Measurements from ENCODE around the gene SCFD1.

The SCFD1 gene

GRCh38 chr14:30725763-30726162, 103.6 kb downstream of the SCFD1 start:
- H3K9ac ChIP-seq (ENCODE audit: low read depth, low read length) = no peak overlapping the region
- no peaks in the 10 kb centered on the region for H3K9me3 ChIP-seq (ENCODE audit: control insufficient read depth, insufficient read depth, low read length)
- H3K4me1 ChIP-seq (ENCODE audit: insufficient read depth, low read length) = no peaks in the 10 kb centered on the region
- no peaks in the 10 kb centered on the region; the same call in 1 of the 2 replicates for H3K36me3 ChIP-seq (ENCODE audit: insufficient read depth, low read length)

- no peaks in the 10 kb centered on the region for H3K9me3 ChIP-seq (ENCODE audit: control insufficient read depth, insufficient read depth, low read length)
- no peaks in the 10 kb centered on the region; the same call in none of the 2 replicates for H3K36me3 ChIP-seq (ENCODE audit: insufficient read depth, low read length)
- H3K9ac ChIP-seq (ENCODE audit: low read depth, low read length) = no peak overlapping the region
- H3K4me1 ChIP-seq (ENCODE audit: insufficient read depth, low read length) = no peaks in the 10 kb centered on the region
Measured at GRCh38 chr14:30728471-30728870, 106.4 kb downstream of the SCFD1 start.

- Histone ChIP-seq H3K36me3 (ENCODE audit: insufficient read depth, low read length) (peaks cover 7% of the 10 kb centered on the region), H3K4me1 (ENCODE audit: insufficient read depth, low read length) (no peaks in the 10 kb centered on the region), H3K9me3 (ENCODE audit: control insufficient read depth, insufficient read depth, low read length) (no peaks in the 10 kb centered on the region), H3K9ac (ENCODE audit: low read depth, low read length) (no peak overlapping the region)
Measured at GRCh38 chr14:30737916-30738315, 115.8 kb downstream of the SCFD1 start.

- no peaks in the 10 kb centered on the region for H3K9me3 ChIP-seq (ENCODE audit: control insufficient read depth, insufficient read depth, low read length)
- peaks cover 7% of the 10 kb centered on the region; the same call in 1 of the 2 replicates for H3K36me3 ChIP-seq (ENCODE audit: insufficient read depth, low read length)
- H3K9ac ChIP-seq (ENCODE audit: low read depth, low read length) = no peak overlapping the region
- no peaks in the 10 kb centered on the region for H3K4me1 ChIP-seq (ENCODE audit: insufficient read depth, low read length)
Measured at GRCh38 chr14:30738978-30739377, 116.9 kb downstream of the SCFD1 start.

- no peaks in the 10 kb centered on the region for H3K9me3 ChIP-seq (ENCODE audit: control insufficient read depth, insufficient read depth, low read length)
- H3K9ac ChIP-seq (ENCODE audit: low read depth, low read length) = no peak overlapping the region
- no peaks in the 10 kb centered on the region for H3K4me1 ChIP-seq (ENCODE audit: insufficient read depth, low read length)
- H3K36me3 ChIP-seq (ENCODE audit: insufficient read depth, low read length) = no peaks in the 10 kb centered on the region
Measured at GRCh38 chr14:30748343-30748742, 126.2 kb downstream of the SCFD1 start.

- no peaks in the 10 kb centered on the region for H3K36me3 ChIP-seq (ENCODE audit: insufficient read depth, low read length)
- no peaks in the 10 kb centered on the region for H3K9me3 ChIP-seq (ENCODE audit: control insufficient read depth, insufficient read depth, low read length)
- no peaks in the 10 kb centered on the region for H3K4me1 ChIP-seq (ENCODE audit: insufficient read depth, low read length)
- H3K9ac ChIP-seq (ENCODE audit: low read depth, low read length) = no peak overlapping the region
Measured at GRCh38 chr14:30751646-30752416, 129.7 kb downstream of the SCFD1 start.

GRCh38 chr14:30753452-30753851, 131.3 kb downstream of the SCFD1 start:
- no peaks in the 10 kb centered on the region for H3K36me3 ChIP-seq (ENCODE audit: insufficient read depth, low read length)
- no peaks in the 10 kb centered on the region for H3K9me3 ChIP-seq (ENCODE audit: control insufficient read depth, insufficient read depth, low read length)
- H3K9ac ChIP-seq (ENCODE audit: low read depth, low read length) = no peak overlapping the region
- no peaks in the 10 kb centered on the region for H3K4me1 ChIP-seq (ENCODE audit: insufficient read depth, low read length)

GRCh38 chr14:30754778-30755177, 132.7 kb downstream of the SCFD1 start:
- no peak overlapping the region for H3K9ac ChIP-seq (ENCODE audit: low read depth, low read length)
- no peaks in the 10 kb centered on the region for H3K9me3 ChIP-seq (ENCODE audit: control insufficient read depth, insufficient read depth, low read length)
- H3K4me1 ChIP-seq (ENCODE audit: insufficient read depth, low read length) = no peaks in the 10 kb centered on the region
- no peaks in the 10 kb centered on the region for H3K36me3 ChIP-seq (ENCODE audit: insufficient read depth, low read length)

GRCh38 chr14:30756594-30756993, 134.5 kb downstream of the SCFD1 start:
- Histone ChIP-seq H3K36me3 (ENCODE audit: insufficient read depth, low read length) (no peaks in the 10 kb centered on the region), H3K9ac (ENCODE audit: low read depth, low read length) (no peak overlapping the region), H3K9me3 (ENCODE audit: control insufficient read depth, insufficient read depth, low read length) (0 out of 2 replicates have a peak, but pooled peaks cover 1% of the 10 kb centered on the region), H3K4me1 (ENCODE audit: insufficient read depth, low read length) (no peaks in the 10 kb centered on the region)

GRCh38 chr14:30757082-30757481, 135.0 kb downstream of the SCFD1 start:
- no peak overlapping the region for H3K9ac ChIP-seq (ENCODE audit: low read depth, low read length)
- no peaks in the 10 kb centered on the region for H3K4me1 ChIP-seq (ENCODE audit: insufficient read depth, low read length)
- no peaks in the 10 kb centered on the region for H3K36me3 ChIP-seq (ENCODE audit: insufficient read depth, low read length)
- H3K9me3 ChIP-seq (ENCODE audit: control insufficient read depth, insufficient read depth, low read length) = 0 out of 2 replicates have a peak, but pooled peaks cover 3% of the 10 kb centered on the region

- Histone ChIP-seq H3K4me1 (ENCODE audit: insufficient read depth, low read length) (no peaks in the 10 kb centered on the region), H3K36me3 (ENCODE audit: insufficient read depth, low read length) (no peaks in the 10 kb centered on the region), H3K9me3 (ENCODE audit: control insufficient read depth, insufficient read depth, low read length) (peaks cover 11% of the 10 kb centered on the region), H3K9ac (ENCODE audit: low read depth, low read length) (no peak overlapping the region)
Measured at GRCh38 chr14:30759172-30760125, 137.3 kb downstream of the SCFD1 start.

- H3K9me3 ChIP-seq (ENCODE audit: control insufficient read depth, insufficient read depth, low read length) = peaks cover 11% of the 10 kb centered on the region
- H3K9ac ChIP-seq (ENCODE audit: low read depth, low read length) = no peak overlapping the region
- H3K4me1 ChIP-seq (ENCODE audit: insufficient read depth, low read length) = no peaks in the 10 kb centered on the region
- no peaks in the 10 kb centered on the region for H3K36me3 ChIP-seq (ENCODE audit: insufficient read depth, low read length)
Measured at GRCh38 chr14:30763891-30764290, 141.8 kb downstream of the SCFD1 start.

GRCh38 chr14:30767624-30768023, 145.5 kb downstream of the SCFD1 start:
- no peak overlapping the region for H3K9ac ChIP-seq (ENCODE audit: low read depth, low read length)

GRCh38 chr14:30768791-30769190, 146.7 kb downstream of the SCFD1 start:
- H3K9ac ChIP-seq (ENCODE audit: low read depth, low read length) = no peak overlapping the region
- H3K9me3 ChIP-seq (ENCODE audit: control insufficient read depth, insufficient read depth, low read length) = no peaks in the 10 kb centered on the region; the same call in 1 of the 2 replicates
- H3K4me1 ChIP-seq (ENCODE audit: insufficient read depth, low read length) = no peaks in the 10 kb centered on the region
- no peaks in the 10 kb centered on the region for H3K36me3 ChIP-seq (ENCODE audit: insufficient read depth, low read length)

More at GRCh38 chr14:30767624-30768023, 145.5 kb downstream of the SCFD1 start:
- H3K9me3 ChIP-seq (ENCODE audit: control insufficient read depth, insufficient read depth, low read length) = peaks cover 6% of the 10 kb centered on the region
- no peaks in the 10 kb centered on the region for H3K36me3 ChIP-seq (ENCODE audit: insufficient read depth, low read length)
- H3K4me1 ChIP-seq (ENCODE audit: insufficient read depth, low read length) = no peaks in the 10 kb centered on the region
